ENCODE data around the gene BST2.

BST2 gene

GRCh38 chr19:17405250-17406045, at the start of gene BST2:
Gene BST2 (minus strand): TSS chr19:17405630. CDS start chr19:17405575, 55 bp downstream.
- peak; percentile 55 for DNase-seq

GRCh38 chr19:17454576-17455071, 49.2 kb upstream of the BST2 start:
- DNase-seq: peak; percentile 89

- DNase-seq: no peak
These were observed 46.4 kb upstream of the BST2 start for GRCh38 chr19:17451820-17452219.

- no peak for DNase-seq
These were observed 45.0 kb upstream of the BST2 start for GRCh38 chr19:17450264-17451075.

- peak; percentile 66 for DNase-seq
These were observed 42.9 kb upstream of the BST2 start, which contains the start of gene TMEM221 for GRCh38 chr19:17448131-17448967. Gene TMEM221 (minus strand): TSS chr19:17448668. CDS start chr19:17448462, 206 bp downstream.

- DNase-seq: no peak
These were observed 42.3 kb upstream of the BST2 start for GRCh38 chr19:17447704-17448130.

GRCh38 chr19:17445526-17446165, 40.2 kb upstream of the BST2 start:
- DNase-seq: no peak

- DNase-seq: peak; percentile 81
These were observed 36.0 kb upstream of the BST2 start for GRCh38 chr19:17441241-17442021.

GRCh38 chr19:17436874-17437267, 31.4 kb upstream of the BST2 start:
- no peak for DNase-seq

GRCh38 chr19:17436094-17436873, 30.9 kb upstream of the BST2 start:
- no peak for DNase-seq

- no peak for DNase-seq
These were observed 29.8 kb upstream of the BST2 start for GRCh38 chr19:17435218-17435617.

GRCh38 chr19:17431417-17431816, 26.0 kb upstream of the BST2 start:
- no peak for DNase-seq

- no peak for DNase-seq
These were observed 24.2 kb upstream of the BST2 start for GRCh38 chr19:17429641-17430113.

- peak; percentile 92 for DNase-seq
These were observed 19.4 kb upstream of the BST2 start for GRCh38 chr19:17424743-17425365.

GRCh38 chr19:17423429-17424208, 18.2 kb upstream of the BST2 start:
- DNase-seq: no peak

- no peak for DNase-seq
These were observed 16.5 kb upstream of the BST2 start for GRCh38 chr19:17421942-17422341.

- peak; percentile 81 for DNase-seq
These were observed 15.1 kb upstream of the BST2 start for GRCh38 chr19:17420475-17420924.

- peak; percentile 100 for DNase-seq
These were observed 14.4 kb upstream of the BST2 start, which contains the start of gene MVB12A for GRCh38 chr19:17419621-17420474. Gene MVB12A (plus strand): TSS chr19:17420047. CDS start chr19:17420136, 89 bp downstream.

All from NCI-H82 (cell line).